Measurements from ENCODE around the gene SNX11.

The SNX11 gene

DNA sequence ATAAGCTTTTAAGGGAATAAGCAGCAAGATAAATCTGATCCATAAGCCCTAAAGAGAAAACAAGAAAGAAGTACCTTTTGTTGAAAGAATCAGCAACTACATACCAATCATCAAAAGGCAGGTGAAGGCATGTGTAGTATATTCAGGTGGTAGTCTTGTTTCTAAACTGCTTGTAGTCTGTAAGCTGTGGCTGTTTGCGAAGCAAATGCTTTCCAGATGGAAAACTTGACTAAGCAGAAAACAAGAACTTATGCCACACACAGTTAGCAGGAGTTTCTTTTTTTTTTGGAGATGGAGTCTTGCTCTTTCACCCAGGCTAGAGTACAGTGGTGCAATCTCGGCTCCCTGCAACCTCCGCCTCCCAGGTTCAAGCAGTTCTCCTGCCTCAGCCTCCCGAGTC lies 12.0 kb upstream of the SNX11 start:
- Histone ChIP-seq H3K36me3 (ENCODE audit: control insufficient read depth, insufficient read depth, low read length) (no peaks in the 10 kb centered on the region), H3K4me3 (ENCODE audit: insufficient read depth, low read depth, low read length, poor library complexity, severe bottlenecking) (no peak overlapping the region), H3K4me1 (ENCODE audit: control insufficient read depth, insufficient read depth, low read length, poor library complexity, severe bottlenecking) (no peaks in the 10 kb centered on the region), H3K27me3 (replicated peaks; ENCODE audit: control insufficient read depth, insufficient read depth, low read length, poor library complexity, severe bottlenecking) (no peaks in the 10 kb centered on the region), H3K27ac (ENCODE audit: insufficient read depth, low read length, poor library complexity, severe bottlenecking) (no peak overlapping the region), H3K9me3 (ENCODE audit: control insufficient read depth, low read length) (no peaks in the 10 kb centered on the region)
- DNase-seq = no peak

DNA sequence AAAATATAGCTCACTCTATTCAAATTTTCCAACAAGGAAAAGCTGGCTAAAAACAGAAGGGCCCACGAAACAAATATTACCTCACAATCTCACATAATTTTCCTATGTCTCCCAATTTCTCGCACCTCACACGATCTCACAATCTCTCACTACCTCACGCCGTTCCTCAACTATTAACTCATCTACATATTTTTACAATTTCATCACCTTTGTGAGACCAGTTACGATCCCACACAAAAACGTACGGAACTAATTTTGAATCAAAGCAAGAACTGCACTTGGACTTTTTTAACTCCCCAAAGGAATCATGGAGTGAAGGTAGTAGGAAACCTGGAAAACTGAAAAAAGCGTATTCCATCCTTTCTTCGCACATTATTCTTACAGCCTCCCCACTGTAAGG lies 7.4 kb upstream of the SNX11 start:
- DNase-seq = no peak
- Histone ChIP-seq H3K36me3 (ENCODE audit: control insufficient read depth, insufficient read depth, low read length) (no peaks in the 10 kb centered on the region), H3K27me3 (replicated peaks; ENCODE audit: control insufficient read depth, insufficient read depth, low read length, poor library complexity, severe bottlenecking) (no peaks in the 10 kb centered on the region), H3K9me3 (ENCODE audit: control insufficient read depth, low read length) (no peaks in the 10 kb centered on the region), H3K4me1 (ENCODE audit: control insufficient read depth, insufficient read depth, low read length, poor library complexity, severe bottlenecking) (no peaks in the 10 kb centered on the region), H3K27ac (ENCODE audit: insufficient read depth, low read length, poor library complexity, severe bottlenecking) (no peak overlapping the region), H3K4me3 (ENCODE audit: insufficient read depth, low read depth, low read length, poor library complexity, severe bottlenecking) (peak overlapping the region; percentile 89)

DNA sequence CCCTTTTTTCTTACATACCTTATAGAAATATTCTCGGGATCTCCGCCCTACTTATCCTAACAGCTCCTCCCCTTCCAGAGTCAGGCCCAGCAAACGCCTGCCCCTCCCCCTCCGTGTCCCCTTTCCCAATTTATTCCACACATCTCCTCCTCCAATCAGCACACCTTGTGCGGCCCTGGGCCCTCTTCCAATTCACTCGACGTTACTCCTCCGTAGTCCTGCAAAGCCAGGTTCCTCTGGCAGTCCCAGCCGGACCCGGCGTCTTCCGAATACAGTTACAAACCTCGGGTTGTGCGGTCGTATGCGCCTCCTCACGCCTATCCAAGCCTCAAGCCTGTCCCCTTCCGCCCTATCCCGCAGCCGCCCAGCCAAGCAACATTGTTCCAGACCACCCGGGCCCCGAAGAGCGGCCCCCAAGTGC lies 7.0 kb upstream of the SNX11 start:
- no peaks in the 10 kb centered on the region for H3K36me3 ChIP-seq (ENCODE audit: control insufficient read depth, insufficient read depth, low read length)
- H3K4me1 ChIP-seq (ENCODE audit: control insufficient read depth, insufficient read depth, low read length, poor library complexity, severe bottlenecking) = no peaks in the 10 kb centered on the region
- H3K4me3 ChIP-seq (ENCODE audit: insufficient read depth, low read depth, low read length, poor library complexity, severe bottlenecking) = peak overlapping the region; percentile 89
- peak overlapping the region; percentile 65 for H3K27ac ChIP-seq (ENCODE audit: insufficient read depth, low read length, poor library complexity, severe bottlenecking)
- no peaks in the 10 kb centered on the region for H3K27me3 ChIP-seq (replicated peaks; ENCODE audit: control insufficient read depth, insufficient read depth, low read length, poor library complexity, severe bottlenecking)
- H3K9me3 ChIP-seq (ENCODE audit: control insufficient read depth, low read length) = no peaks in the 10 kb centered on the region
- no peak for DNase-seq

- H3K4me1 ChIP-seq (ENCODE audit: control insufficient read depth, insufficient read depth, low read length, poor library complexity, severe bottlenecking) = no peaks in the 10 kb centered on the region
- H3K4me3 ChIP-seq (ENCODE audit: insufficient read depth, low read depth, low read length, poor library complexity, severe bottlenecking) = peak within 1 kb of the TSS; percentile 89
- no peaks in the 10 kb centered on the region for H3K9me3 ChIP-seq (ENCODE audit: control insufficient read depth, low read length)
- no peaks in the 10 kb centered on the region for H3K36me3 ChIP-seq (ENCODE audit: control insufficient read depth, insufficient read depth, low read length)
- peak; percentile 84 to 88 (median 86) for DNase-seq
- H3K27ac ChIP-seq (ENCODE audit: insufficient read depth, low read length, poor library complexity, severe bottlenecking) = peak within 1 kb of the TSS; percentile 65
- H3K27me3 ChIP-seq (replicated peaks; ENCODE audit: control insufficient read depth, insufficient read depth, low read length, poor library complexity, severe bottlenecking) = no peaks in the 10 kb centered on the region
These were observed 6.4 kb upstream of the SNX11 start, which contains the start of gene CBX1 for GRCh38 chr17:48101012-48101720. CBX1 (minus strand) TSS chr17:48101478; CDS start chr17:48077004, 24,474 bp downstream.

DNA sequence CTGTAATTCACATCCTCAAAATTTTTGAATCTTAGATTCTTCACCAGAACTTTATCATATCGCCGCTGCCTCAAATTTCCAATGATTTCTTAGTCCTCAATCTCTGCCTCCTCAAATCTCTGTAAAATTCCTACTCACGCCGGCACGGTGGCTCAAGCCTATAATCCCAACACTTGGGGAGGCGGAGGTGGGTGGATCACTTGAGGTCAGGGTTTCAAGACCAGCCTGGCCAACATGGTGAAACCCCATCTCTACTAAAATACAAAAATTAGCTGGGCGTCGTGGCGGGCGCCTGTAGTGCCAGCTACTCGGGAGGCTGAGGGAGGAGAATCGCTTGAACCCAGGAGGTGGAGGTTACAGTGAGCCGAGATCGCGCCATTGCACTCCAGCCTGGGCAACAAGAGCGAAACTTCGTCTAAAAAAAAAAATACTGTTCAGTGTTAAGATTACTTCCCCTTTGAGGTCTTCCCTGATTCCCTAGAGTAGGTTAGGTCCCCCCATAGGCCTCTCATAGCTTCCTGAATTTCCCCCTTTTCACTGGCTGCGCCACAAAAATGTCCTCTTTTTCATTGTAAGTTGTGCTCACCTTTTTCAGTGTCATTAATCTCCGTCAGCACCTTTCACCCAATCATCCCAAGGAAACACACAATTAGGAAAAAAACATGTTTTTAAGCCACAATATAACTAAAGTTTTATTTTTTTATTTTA lies 5.4 kb upstream of the SNX11 start:
- H3K27me3 ChIP-seq (replicated peaks; ENCODE audit: control insufficient read depth, insufficient read depth, low read length, poor library complexity, severe bottlenecking) = no peaks in the 10 kb centered on the region
- H3K36me3 ChIP-seq (ENCODE audit: control insufficient read depth, insufficient read depth, low read length) = no peaks in the 10 kb centered on the region
- H3K27ac ChIP-seq (ENCODE audit: insufficient read depth, low read length, poor library complexity, severe bottlenecking) = no peak overlapping the region
- DNase-seq = no peak
- peaks cover 5% of the 10 kb centered on the region for H3K4me1 ChIP-seq (ENCODE audit: control insufficient read depth, insufficient read depth, low read length, poor library complexity, severe bottlenecking)
- H3K9me3 ChIP-seq (ENCODE audit: control insufficient read depth, low read length) = no peaks in the 10 kb centered on the region
- H3K4me3 ChIP-seq (ENCODE audit: insufficient read depth, low read depth, low read length, poor library complexity, severe bottlenecking) = no peak overlapping the region

- H3K4me3 ChIP-seq (ENCODE audit: insufficient read depth, low read depth, low read length, poor library complexity, severe bottlenecking) = no peak overlapping the region
- H3K4me1 ChIP-seq (ENCODE audit: control insufficient read depth, insufficient read depth, low read length, poor library complexity, severe bottlenecking) = peaks cover 5% of the 10 kb centered on the region
- DNase-seq = peak in 1 of 3 donors; percentile 5
- H3K27ac ChIP-seq (ENCODE audit: insufficient read depth, low read length, poor library complexity, severe bottlenecking) = no peak overlapping the region
- H3K9me3 ChIP-seq (ENCODE audit: control insufficient read depth, low read length) = no peaks in the 10 kb centered on the region
- no peaks in the 10 kb centered on the region for H3K27me3 ChIP-seq (replicated peaks; ENCODE audit: control insufficient read depth, insufficient read depth, low read length, poor library complexity, severe bottlenecking)
- H3K36me3 ChIP-seq (ENCODE audit: control insufficient read depth, insufficient read depth, low read length) = no peaks in the 10 kb centered on the region
These were observed 4.5 kb upstream of the SNX11 start for GRCh38 chr17:48102798-48103715.

GRCh38 chr17:48104440-48104839 lies 3.1 kb upstream of the SNX11 start:
- H3K36me3 ChIP-seq (ENCODE audit: control insufficient read depth, insufficient read depth, low read length) = no peaks in the 10 kb centered on the region

GRCh38 chr17:48106802-48107136 lies 797 bp upstream of the SNX11 start:
- Histone ChIP-seq H3K27ac (ENCODE audit: insufficient read depth, low read length, poor library complexity, severe bottlenecking) (peak overlapping the region; percentile 86), H3K4me3 (ENCODE audit: insufficient read depth, low read depth, low read length, poor library complexity, severe bottlenecking) (peak overlapping the region; percentile 81), H3K36me3 (ENCODE audit: control insufficient read depth, insufficient read depth, low read length) (no peaks in the 10 kb centered on the region), H3K9me3 (ENCODE audit: control insufficient read depth, low read length) (no peaks in the 10 kb centered on the region), H3K4me1 (ENCODE audit: control insufficient read depth, insufficient read depth, low read length, poor library complexity, severe bottlenecking) (peaks cover 14% of the 10 kb centered on the region), H3K27me3 (replicated peaks; ENCODE audit: control insufficient read depth, insufficient read depth, low read length, poor library complexity, severe bottlenecking) (no peaks in the 10 kb centered on the region)
- no peak for DNase-seq

More at GRCh38 chr17:48104440-48104839, 3.1 kb upstream of the SNX11 start:
- no peak overlapping the region for H3K4me3 ChIP-seq (ENCODE audit: insufficient read depth, low read depth, low read length, poor library complexity, severe bottlenecking)
- no peaks in the 10 kb centered on the region for H3K27me3 ChIP-seq (replicated peaks; ENCODE audit: control insufficient read depth, insufficient read depth, low read length, poor library complexity, severe bottlenecking)
- no peaks in the 10 kb centered on the region for H3K9me3 ChIP-seq (ENCODE audit: control insufficient read depth, low read length)
- peaks cover 14% of the 10 kb centered on the region for H3K4me1 ChIP-seq (ENCODE audit: control insufficient read depth, insufficient read depth, low read length, poor library complexity, severe bottlenecking)
- H3K27ac ChIP-seq (ENCODE audit: insufficient read depth, low read length, poor library complexity, severe bottlenecking) = no peak overlapping the region
- DNase-seq = no peak

- Histone ChIP-seq H3K36me3 (ENCODE audit: control insufficient read depth, insufficient read depth, low read length) (peaks cover 10% of the 10 kb centered on the region), H3K9me3 (ENCODE audit: control insufficient read depth, low read length) (no peaks in the 10 kb centered on the region), H3K4me1 (ENCODE audit: control insufficient read depth, insufficient read depth, low read length, poor library complexity, severe bottlenecking) (peaks cover 23% of the 10 kb centered on the region), H3K27ac (ENCODE audit: insufficient read depth, low read length, poor library complexity, severe bottlenecking) (no peak overlapping the region), H3K4me3 (ENCODE audit: insufficient read depth, low read depth, low read length, poor library complexity, severe bottlenecking) (no peak overlapping the region), H3K27me3 (replicated peaks; ENCODE audit: control insufficient read depth, insufficient read depth, low read length, poor library complexity, severe bottlenecking) (no peaks in the 10 kb centered on the region)
- DNase-seq = no peak
These were observed 3.2 kb downstream of the SNX11 start for GRCh38 chr17:48110761-48111160.

DNA sequence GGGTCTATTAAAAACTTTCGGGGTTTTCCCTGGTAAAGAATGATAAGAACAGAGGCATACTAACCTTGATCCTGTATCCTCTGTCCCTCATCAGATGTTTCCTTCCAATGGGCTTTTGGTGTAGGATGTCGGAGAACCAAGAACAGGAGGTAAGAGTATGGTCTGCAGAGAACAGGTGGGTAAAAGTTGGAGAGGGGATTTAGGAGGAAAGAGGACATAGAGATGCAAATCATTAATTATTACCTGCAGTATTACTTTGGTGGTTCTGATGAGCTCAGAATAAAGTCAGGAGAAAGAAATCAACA lies 4.3 kb downstream of the SNX11 start:
- DNase-seq = no peak
- Histone ChIP-seq H3K9me3 (ENCODE audit: control insufficient read depth, low read length) (no peaks in the 10 kb centered on the region), H3K4me3 (ENCODE audit: insufficient read depth, low read depth, low read length, poor library complexity, severe bottlenecking) (no peak overlapping the region), H3K36me3 (ENCODE audit: control insufficient read depth, insufficient read depth, low read length) (peaks cover 14% of the 10 kb centered on the region), H3K4me1 (ENCODE audit: control insufficient read depth, insufficient read depth, low read length, poor library complexity, severe bottlenecking) (peaks cover 20% of the 10 kb centered on the region), H3K27ac (ENCODE audit: insufficient read depth, low read length, poor library complexity, severe bottlenecking) (no peak overlapping the region), H3K27me3 (replicated peaks; ENCODE audit: control insufficient read depth, insufficient read depth, low read length, poor library complexity, severe bottlenecking) (no peaks in the 10 kb centered on the region)
